Mucosa of rectum (tissue), 2 donors: ENCODE data around the gene ATP6V1F.

Experiments used
- H3K27ac ChIP-seq, 2 donors: one replicate each; pipeline ENCODE4 v1.7.0; 2013; ENCODE audit warnings: inconsistent platforms in 2 of 2, low read depth in 2 of 2, low read length in 2 of 2
- H3K27me3 ChIP-seq, 2 donors: one replicate each; pipeline ENCODE4 v1.7.0; 2013; ENCODE audit warnings: low read length in 2 of 2; ENCODE audit not compliant: control insufficient read depth in 2 of 2, insufficient read depth in 2 of 2
- H3K36me3 ChIP-seq, 2 donors: one replicate each; pipeline ENCODE4 v1.7.0; 2013; ENCODE audit warnings: low read length in 2 of 2; ENCODE audit not compliant: control insufficient read depth in 2 of 2, insufficient read depth in 2 of 2
- H3K4me1 ChIP-seq, 2 donors: one replicate each; pipeline ENCODE4 v1.7.0; 2013; ENCODE audit warnings: low read length in 2 of 2, mild to moderate bottlenecking in 1 of 2; ENCODE audit not compliant: control insufficient read depth in 2 of 2, insufficient read depth in 2 of 2
- H3K4me3 ChIP-seq, 2 donors: one replicate each; pipeline ENCODE4 v1.7.0; 2013; ENCODE audit warnings: low read length in 2 of 2
- H3K9ac ChIP-seq, 2 donors: one replicate each; pipeline ENCODE4 v1.7.0; 2013; ENCODE audit warnings: low read length in 2 of 2, low read depth in 1 of 2, mild to moderate bottlenecking in 1 of 2
- H3K9me3 ChIP-seq, 2 donors: one replicate each; pipeline ENCODE4 v1.7.0; 2013; ENCODE audit warnings: low read length in 2 of 2; ENCODE audit not compliant: control insufficient read depth in 2 of 2
- donor health status: healthy.
- donor health status: Normal muscosa, but diverticular disease.

Gene ATP6V1F

DNA sequence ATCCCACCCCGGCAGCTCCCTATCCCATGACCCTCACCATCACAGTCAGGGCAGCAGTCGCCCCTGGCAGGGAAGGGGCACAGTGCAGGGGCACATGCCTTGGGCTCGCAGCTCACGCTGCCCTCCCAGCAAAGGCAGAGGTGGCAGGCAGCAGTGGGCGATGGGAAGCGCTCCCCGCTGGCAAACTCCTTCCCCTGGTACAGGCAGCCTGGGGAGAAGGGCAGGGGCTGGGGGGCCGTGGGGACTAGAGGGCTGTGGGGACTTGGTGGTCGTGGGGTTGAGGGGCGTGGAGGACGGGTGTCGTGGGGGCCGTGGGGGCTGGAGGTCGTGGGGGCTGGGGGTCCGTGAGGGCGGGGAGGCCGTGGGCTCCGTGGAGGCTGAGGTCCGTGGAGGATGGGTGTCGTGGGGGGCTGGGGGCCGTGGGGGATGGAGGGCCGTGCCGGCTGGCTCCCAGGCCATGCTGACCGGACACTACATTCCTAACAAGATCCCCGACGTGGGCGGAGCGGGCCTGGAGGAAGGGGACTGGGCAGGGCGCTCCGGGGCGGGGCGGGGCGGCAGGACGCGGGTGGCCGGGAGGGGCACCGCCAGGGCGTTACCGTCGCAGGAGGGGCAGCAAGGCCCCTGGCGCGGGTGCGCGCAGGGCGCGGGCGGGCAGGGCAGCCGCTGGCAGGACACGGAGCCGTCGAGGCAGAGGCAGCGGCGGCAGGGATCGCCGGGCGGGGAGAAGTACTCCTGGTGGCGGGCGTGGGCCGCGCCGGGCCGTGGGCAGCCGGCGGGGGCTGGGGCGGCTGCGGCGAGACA lies 27.9 kb downstream of the ATP6V1F start:
- peak overlapping the region in 1 of 2 donors; percentile 24 for H3K9ac ChIP-seq
- peaks cover 2 to 6% of the 10 kb centered on the region in 2 donors for H3K27me3 ChIP-seq
- H3K27ac ChIP-seq, result no peak overlapping the region
- peak overlapping the region in 1 of 2 donors; percentile 43 for H3K4me3 ChIP-seq
- H3K4me1 ChIP-seq, result peaks cover 4 to 8% of the 10 kb centered on the region in 2 donors
- H3K9me3 ChIP-seq, result no peaks in the 10 kb centered on the region
- H3K36me3 ChIP-seq, result no peaks in the 10 kb centered on the region

DNA sequence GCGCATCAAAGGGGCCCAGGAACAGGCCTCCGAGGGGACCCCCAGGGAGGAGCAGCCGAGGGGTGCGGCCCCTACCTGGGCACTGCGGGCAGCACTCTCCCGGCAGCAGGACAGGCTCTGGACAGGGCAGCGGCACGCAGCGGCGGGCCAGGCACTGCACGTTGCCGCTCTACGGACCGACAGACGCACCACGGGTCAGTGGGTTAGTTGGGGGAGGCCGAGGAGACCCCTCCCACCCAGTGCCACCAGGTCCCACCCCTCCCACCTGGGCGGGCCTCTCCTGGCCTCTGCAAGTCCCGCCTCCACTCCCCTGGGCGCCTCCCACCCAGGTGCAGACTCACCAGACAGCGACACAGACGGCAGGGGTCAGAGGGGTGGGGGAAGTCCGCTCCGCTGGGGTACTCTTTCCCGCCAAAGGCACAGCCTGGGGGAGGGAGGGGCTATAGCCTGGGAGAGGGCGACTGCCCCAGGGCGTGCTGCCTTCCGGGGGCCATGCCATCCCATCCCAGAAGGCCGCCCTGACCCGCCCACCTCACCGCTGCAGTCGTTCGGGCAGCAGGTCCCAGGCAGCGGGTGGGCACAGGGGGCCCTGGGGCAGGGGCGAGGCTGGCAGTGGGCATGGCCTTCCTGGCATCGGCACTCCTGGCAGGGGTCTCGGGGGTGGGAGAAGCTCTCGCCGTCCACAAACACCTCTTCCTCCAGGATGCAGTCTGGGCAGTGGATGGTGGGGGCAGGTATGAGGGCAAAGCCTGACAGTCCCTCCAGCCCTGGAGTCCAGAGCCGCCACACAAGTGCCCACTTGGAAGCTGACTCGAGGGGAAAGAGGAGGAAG lies 28.7 kb downstream of the ATP6V1F start:
- Histone ChIP-seq H3K4me3 (peak overlapping the region in 1 of 2 donors; percentile 43), H3K27me3 (peaks cover 2 to 6% of the 10 kb centered on the region in 2 donors)

DNA sequence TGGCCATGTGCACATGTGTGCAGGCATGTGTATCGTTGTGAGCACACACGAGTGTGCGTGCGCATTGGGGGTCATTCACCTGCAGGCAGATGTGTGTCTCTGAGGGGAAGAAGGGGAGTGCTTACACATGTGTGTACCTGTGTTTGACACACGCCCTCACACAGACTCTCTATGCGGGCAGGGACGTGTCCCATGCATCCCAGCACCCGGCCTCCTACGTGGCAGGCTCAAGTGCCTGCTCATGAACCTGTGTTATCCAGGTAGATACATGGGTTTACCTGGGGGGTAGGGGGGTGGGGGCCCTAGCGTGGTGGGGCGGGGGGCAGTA lies 29.2 kb downstream of the ATP6V1F start:
- peaks cover 2 to 6% of the 10 kb centered on the region in 2 donors for H3K27me3 ChIP-seq
- H3K36me3 ChIP-seq, result no peaks in the 10 kb centered on the region
- no peak overlapping the region for H3K4me3 ChIP-seq

More for the DNA sequence above, 28.7 kb downstream of the ATP6V1F start:
- Histone ChIP-seq H3K9ac (peak overlapping the region in 1 of 2 donors; percentile 24), H3K4me1 (peaks cover 4 to 8% of the 10 kb centered on the region in 2 donors), H3K27ac (no peak overlapping the region), H3K9me3 (no peaks in the 10 kb centered on the region), H3K36me3 (no peaks in the 10 kb centered on the region)

DNA sequence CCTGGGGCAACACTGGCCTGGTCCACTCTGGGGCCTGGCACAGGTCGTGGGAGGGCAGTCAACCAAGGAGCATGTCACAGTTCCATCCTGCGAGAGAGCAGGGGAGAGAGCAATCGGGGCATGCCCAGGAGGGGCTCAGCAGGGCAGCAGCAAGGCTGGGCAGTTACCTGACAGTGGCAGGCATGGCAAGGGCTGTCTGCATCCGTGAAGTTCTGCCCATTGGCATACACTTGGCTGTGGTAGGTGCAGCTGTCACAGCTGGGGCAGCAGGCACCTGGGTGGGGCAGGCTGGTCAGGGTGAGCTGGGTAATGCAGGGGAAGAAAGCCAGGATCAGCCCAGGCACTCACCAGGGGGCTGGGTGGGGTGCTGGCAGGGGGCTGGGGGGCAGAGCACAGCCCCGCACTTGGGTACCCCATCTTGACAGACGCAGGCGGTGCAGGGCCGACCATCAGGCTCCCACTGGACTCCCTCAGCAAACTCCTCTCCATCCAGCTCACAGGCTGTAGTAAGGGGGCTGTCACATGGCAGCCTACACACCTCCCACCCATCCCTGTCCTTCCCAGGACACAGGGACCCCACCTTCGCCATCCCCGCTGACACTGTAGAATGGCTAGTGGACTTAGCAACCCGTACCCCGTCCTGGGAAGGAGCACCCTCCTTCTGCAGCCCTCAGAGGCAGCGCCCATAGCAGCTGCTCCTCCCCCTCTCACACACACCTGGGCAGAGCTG lies 30.0 kb downstream of the ATP6V1F start:
- Histone ChIP-seq H3K27me3 (peaks cover 2 to 6% of the 10 kb centered on the region in 2 donors), H3K27ac (no peak overlapping the region), H3K4me1 (peaks cover 4 to 8% of the 10 kb centered on the region in 2 donors), H3K36me3 (no peaks in the 10 kb centered on the region), H3K4me3 (no peak overlapping the region), H3K9ac (no peak overlapping the region), H3K9me3 (no peaks in the 10 kb centered on the region)

More for the DNA sequence above, 29.2 kb downstream of the ATP6V1F start:
- Histone ChIP-seq H3K9me3 (no peaks in the 10 kb centered on the region), H3K27ac (no peak overlapping the region), H3K9ac (no peak overlapping the region), H3K4me1 (peaks cover 4 to 8% of the 10 kb centered on the region in 2 donors)

DNA sequence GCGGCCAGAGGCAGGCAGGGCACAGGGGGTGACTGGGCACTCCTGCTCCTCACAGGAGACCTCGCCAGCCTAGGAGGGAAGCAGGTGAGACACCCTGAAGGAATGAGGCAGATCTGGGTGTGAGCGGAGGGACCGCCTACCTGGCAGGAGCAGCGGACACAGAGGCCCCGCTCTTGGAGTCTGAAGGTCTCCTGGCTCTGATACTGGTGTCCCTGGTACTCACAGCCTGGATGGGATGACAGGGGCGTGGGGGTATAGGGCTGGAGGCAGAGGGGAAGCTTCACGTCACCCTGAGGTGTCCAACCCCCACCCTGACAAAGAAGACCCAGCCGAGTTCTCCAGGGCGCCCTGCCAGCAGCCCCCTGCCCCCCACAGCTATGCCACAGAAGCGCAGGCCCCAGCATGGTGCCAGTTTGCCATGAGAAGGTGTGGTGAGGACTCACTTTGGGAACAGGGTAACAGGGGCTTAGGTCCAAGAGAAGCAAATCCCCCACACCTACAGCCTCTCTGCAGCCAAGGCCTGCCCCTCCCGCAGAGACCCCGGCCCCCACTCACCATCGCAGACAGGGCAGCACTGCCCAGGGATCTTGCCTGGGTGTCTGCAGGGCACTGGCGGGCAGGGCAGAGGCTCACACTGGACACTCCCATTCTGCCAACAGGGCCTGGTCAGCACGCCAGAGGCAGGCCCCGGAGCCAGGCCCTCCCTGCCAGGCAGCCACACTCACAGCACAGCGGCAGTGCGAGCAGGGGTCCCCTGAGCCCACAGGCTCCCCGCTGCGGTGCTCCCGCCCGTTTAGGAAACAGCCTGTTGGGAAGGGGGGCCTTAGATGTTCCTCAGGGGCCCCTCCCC lies 30.8 kb downstream of the ATP6V1F start:
- no peak overlapping the region for H3K4me3 ChIP-seq
- no peaks in the 10 kb centered on the region for H3K9me3 ChIP-seq
- peaks cover 2 to 6% of the 10 kb centered on the region in 2 donors for H3K27me3 ChIP-seq
- H3K9ac ChIP-seq, result no peak overlapping the region
- H3K27ac ChIP-seq, result no peak overlapping the region
- no peaks in the 10 kb centered on the region for H3K36me3 ChIP-seq
- peaks cover 4 to 8% of the 10 kb centered on the region in 2 donors for H3K4me1 ChIP-seq

DNA sequence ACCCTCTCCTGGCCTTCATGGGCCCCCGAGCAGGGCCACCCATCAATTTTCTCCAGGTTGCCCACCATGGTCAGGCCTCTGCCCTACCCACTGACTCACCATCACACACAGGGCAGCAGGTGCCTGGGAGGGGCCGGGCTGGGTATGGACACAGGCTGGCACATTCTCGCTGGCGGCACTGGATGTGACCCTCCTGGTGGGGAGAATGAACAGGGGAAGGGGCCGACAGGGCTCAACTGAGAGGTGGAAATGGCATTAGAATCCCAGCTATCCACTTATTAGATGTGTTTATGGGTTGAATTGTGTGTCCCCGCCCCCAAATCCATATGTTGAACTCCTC lies 31.4 kb downstream of the ATP6V1F start:
- Histone ChIP-seq H3K9me3 (no peaks in the 10 kb centered on the region), H3K27ac (no peak overlapping the region), H3K36me3 (no peaks in the 10 kb centered on the region), H3K4me1 (peaks cover 4 to 8% of the 10 kb centered on the region in 2 donors), H3K9ac (no peak overlapping the region), H3K4me3 (no peak overlapping the region), H3K27me3 (peaks cover 2 to 6% of the 10 kb centered on the region in 2 donors)

DNA sequence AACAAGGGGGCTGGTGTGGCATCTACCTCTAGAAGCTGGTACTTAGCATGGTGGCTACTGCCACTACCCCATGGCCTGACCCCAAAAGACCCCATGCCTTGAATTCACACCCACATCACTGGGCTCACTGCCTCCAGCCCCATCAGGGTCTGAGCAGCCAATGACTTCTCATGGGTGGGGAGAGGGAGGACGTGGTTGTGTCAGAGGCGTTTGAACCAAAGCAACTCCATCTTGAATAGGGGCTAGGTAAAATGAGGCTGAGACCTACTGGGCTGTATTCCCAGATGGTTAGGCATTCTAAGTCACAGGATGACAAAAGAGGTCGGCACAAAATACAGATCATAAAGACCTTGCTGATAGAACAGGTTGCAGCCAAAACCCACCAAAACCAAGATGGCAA lies 32.7 kb downstream of the ATP6V1F start:
- no peaks in the 10 kb centered on the region for H3K9me3 ChIP-seq
- H3K36me3 ChIP-seq, result no peaks in the 10 kb centered on the region
- H3K4me1 ChIP-seq, result peaks cover 4 to 8% of the 10 kb centered on the region in 2 donors
- H3K4me3 ChIP-seq, result no peak overlapping the region
- no peak overlapping the region for H3K27ac ChIP-seq
- peaks cover 0 to 6% of the 10 kb centered on the region in 2 donors for H3K27me3 ChIP-seq
- H3K9ac ChIP-seq, result no peak overlapping the region

DNA sequence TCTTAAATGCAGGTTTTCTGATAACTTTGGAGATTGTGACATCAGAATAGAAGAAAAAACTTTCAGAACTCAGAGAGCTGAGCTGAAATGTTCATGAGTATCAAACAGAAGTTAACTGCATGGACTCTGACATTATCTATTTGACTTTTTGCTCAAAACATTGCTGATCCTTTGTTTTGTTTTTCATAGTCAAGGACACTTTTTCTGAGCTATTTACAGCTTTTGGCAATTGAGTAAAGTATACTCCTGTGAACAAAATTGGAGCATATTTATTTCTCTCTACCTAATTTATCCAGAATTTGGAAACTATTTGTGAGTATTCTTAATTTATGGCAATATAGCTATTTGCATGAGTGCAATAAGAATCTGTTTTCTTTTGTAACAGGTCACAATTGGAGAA lies 36.7 kb downstream of the ATP6V1F start:
- H3K9me3 ChIP-seq, result no peaks in the 10 kb centered on the region
- H3K36me3 ChIP-seq, result no peaks in the 10 kb centered on the region
- no peak overlapping the region for H3K27ac ChIP-seq
- no peak overlapping the region for H3K4me3 ChIP-seq
- H3K9ac ChIP-seq, result no peak overlapping the region
- H3K4me1 ChIP-seq, result peaks cover 0 to 12% of the 10 kb centered on the region in 2 donors
- no peaks in the 10 kb centered on the region for H3K27me3 ChIP-seq

DNA sequence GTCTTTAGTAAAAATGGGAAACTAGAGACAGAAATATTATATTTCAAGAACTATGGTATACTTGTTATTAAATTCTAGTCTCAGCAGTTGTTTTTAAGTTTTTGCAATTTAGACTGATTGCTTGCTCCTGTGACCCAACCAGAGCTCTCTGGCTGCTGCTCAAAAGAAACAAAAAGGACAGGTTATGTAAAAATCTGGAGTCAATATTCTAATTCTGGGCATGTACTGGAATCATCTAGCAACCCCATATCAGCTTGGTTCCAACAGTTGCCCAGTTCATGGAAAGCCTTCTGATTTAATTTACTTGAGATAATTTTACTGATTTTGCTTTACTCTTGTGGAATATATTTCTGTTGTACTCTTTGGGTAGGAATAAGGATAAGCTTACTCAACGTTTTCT lies 37.6 kb downstream of the ATP6V1F start:
- no peaks in the 10 kb centered on the region for H3K36me3 ChIP-seq

More for the DNA sequence above, 37.6 kb downstream of the ATP6V1F start:
- H3K27ac ChIP-seq, result no peak overlapping the region
- H3K4me1 ChIP-seq, result peaks cover 0 to 14% of the 10 kb centered on the region in 2 donors
- no peak overlapping the region for H3K4me3 ChIP-seq
- no peaks in the 10 kb centered on the region for H3K9me3 ChIP-seq
- H3K9ac ChIP-seq, result no peak overlapping the region
- H3K27me3 ChIP-seq, result no peaks in the 10 kb centered on the region
